Gastrocnemius medialis (tissue), 4 donors: ENCODE data around the gene TTLL1.

Experiments
- POLR2A ChIP-seq, 2 donors: fragments of 450-650 bp; IDR thresholded peaks; one replicate each; pipeline ENCODE4 v1.6.1; 2017; ENCODE audit warnings: antibody characterized with exemption in 2 of 2, mild to moderate bottlenecking in 2 of 2, moderate library complexity in 2 of 2
- TF ChIP-seq, protein P1 (sequence below), 5 experiments: fragments of 450-650 bp in 3 of 5; fragments of 200-600 bp in 2 of 5; sonication (generic) in 2 of 5; IDR thresholded peaks in 4 of 5; conservative IDR thresholded peaks in 1 of 5; 1 replicate in 4 of 5; 2 replicates in 1 of 5; pipeline ENCODE4 v1.5.1; 2016 to 2019; ENCODE audit warnings: antibody characterized with exemption in 5 of 5, mild to moderate bottlenecking in 3 of 5, moderate library complexity in 3 of 5

GRCh38 chr22:43078522-43078921 is 10.7 kb downstream of the TTLL1 start:
- TF ChIP-seq, protein P1, sequence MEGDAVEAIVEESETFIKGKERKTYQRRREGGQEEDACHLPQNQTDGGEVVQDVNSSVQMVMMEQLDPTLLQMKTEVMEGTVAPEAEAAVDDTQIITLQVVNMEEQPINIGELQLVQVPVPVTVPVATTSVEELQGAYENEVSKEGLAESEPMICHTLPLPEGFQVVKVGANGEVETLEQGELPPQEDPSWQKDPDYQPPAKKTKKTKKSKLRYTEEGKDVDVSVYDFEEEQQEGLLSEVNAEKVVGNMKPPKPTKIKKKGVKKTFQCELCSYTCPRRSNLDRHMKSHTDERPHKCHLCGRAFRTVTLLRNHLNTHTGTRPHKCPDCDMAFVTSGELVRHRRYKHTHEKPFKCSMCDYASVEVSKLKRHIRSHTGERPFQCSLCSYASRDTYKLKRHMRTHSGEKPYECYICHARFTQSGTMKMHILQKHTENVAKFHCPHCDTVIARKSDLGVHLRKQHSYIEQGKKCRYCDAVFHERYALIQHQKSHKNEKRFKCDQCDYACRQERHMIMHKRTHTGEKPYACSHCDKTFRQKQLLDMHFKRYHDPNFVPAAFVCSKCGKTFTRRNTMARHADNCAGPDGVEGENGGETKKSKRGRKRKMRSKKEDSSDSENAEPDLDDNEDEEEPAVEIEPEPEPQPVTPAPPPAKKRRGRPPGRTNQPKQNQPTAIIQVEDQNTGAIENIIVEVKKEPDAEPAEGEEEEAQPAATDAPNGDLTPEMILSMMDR (IDR thresholded peaks at IDR 0.05 in 4 of 5, conservative IDR thresholded peaks at IDR 0.05 in 1 of 5): no peak
- TF ChIP-seq POLR2A (IDR thresholded peaks at IDR 0.05): no peak
